Suprapubic skin (tissue), 4 donors: ENCODE measurements around the gene NHLRC4. TPM values are rescaled to one million over a fixed set of nuclear protein-coding genes. Genes with fewer than 3 reads are reported as not detected.

Experiments used
- DNase-seq, 2 donors: peaks; one replicate each; pipeline ENCODE4 v3.0.0-alpha.2; 2019; ENCODE audit warnings: low spot score in 2 of 2
- H3K27ac ChIP-seq: fragments of 200-600 bp; sonication (generic); one replicate; pipeline ENCODE4 v1.5.1; 2019
- H3K27me3 ChIP-seq: fragments of 200-600 bp; sonication (generic); one replicate; pipeline ENCODE4 v1.5.1; 2019
- H3K36me3 ChIP-seq: fragments of 200-600 bp; sonication (generic); one replicate; pipeline ENCODE4 v1.5.1; 2019
- H3K4me1 ChIP-seq: fragments of 200-600 bp; sonication (generic); one replicate; pipeline ENCODE4 v1.5.1; 2019
- H3K4me3 ChIP-seq: fragments of 200-600 bp; sonication (generic); one replicate; pipeline ENCODE4 v1.5.1; 2019; ENCODE audit warnings: mild to moderate bottlenecking
- H3K9me3 ChIP-seq: fragments of 200-600 bp; sonication (generic); one replicate; pipeline ENCODE4 v1.5.1; 2019
- CTCF ChIP-seq, 2 donors: fragments of 200-600 bp in 1 of 2; fragments of 450-650 bp in 1 of 2; sonication (generic) in 1 of 2; IDR thresholded peaks; one replicate each; pipeline ENCODE4 v1.5.1; 2016 to 2019; ENCODE audit warnings: antibody characterized with exemption in 2 of 2, mild to moderate bottlenecking in 1 of 2, moderate library complexity in 1 of 2
- EP300 ChIP-seq: sonication (generic); formaldehyde crosslinking; IDR thresholded peaks from one replicate; pipeline ENCODE4 v1.6.1; 2017; ENCODE audit warnings: antibody characterized with exemption
- POLR2A ChIP-seq, 2 donors: fragments of 450-650 bp; IDR thresholded peaks; one replicate each; pipeline ENCODE4 v1.6.1; 2017; ENCODE audit warnings: antibody characterized with exemption in 2 of 2, mild to moderate bottlenecking in 2 of 2, moderate library complexity in 2 of 2
- POLR2AphosphoS5 ChIP-seq, 3 donors: sonication (generic); formaldehyde crosslinking; IDR thresholded peaks; one replicate each; pipeline ENCODE4 v1.6.1; 2017; ENCODE audit warnings: antibody characterized with exemption in 3 of 3
- WGBS: methylation state at CpG from one replicate; pipeline ENCODE4 v1.1.5; 2018; 5-methylcytosine and 5-hydroxymethylcytosine counted together
- total RNA-seq, 4 donors: library from RNA; depleted of rRNA; stranded (reverse); fragments of >200 nt; gene quantifications; one replicate each; pipeline ENCODE4 v1.1.0, GENCODE V29; 2016

NHLRC4 gene
- total RNA-seq, 4 donors from 2014 or later = 0.29 to 0.79 (median 0.35) TPM

DNA sequence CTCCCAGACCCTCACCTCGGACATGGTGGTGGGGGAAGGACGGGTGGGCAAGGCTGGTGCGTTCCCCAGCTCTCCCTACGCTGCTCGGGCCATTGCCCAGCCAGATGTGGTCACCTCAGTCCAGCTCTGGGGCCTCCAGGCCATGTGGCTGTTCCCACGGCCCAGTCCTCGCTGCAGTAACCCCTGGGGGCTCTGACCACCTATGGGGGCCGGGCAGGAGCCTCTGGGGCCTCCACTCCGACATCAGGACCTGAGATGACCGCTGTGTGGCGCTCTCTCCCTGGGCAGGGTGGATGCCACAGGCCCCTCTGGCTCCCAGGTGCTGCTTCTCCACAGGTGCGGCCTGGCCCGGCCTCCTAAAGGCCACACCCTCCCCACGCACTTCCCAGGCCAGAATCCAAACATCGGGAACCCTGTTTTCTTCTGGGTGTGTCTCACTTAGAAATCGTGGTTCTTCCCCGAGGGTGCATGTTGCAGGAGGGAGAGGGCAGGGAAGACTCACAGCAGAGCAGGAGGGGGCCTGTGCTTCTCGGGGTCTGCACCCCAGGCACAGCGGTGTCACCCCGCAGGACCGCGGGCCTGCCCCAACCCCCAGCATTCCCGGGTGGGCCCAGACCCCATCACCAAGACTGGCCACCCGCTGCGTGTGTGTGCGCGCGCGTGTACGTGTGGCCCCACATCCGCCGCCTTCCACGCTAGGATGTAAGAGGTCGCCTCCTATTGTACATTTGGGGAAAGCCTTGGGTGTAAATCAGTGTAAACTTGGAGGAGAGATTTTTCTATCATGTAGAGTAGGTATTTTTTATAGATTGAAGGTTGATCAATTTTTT is 45.2 kb upstream of the NHLRC4 start:
- Histone ChIP-seq H3K36me3 (peaks cover 37% of the 10 kb centered on the region), H3K27ac (peak overlapping the region; percentile 45), H3K4me3 (no peak overlapping the region), H3K27me3 (no peaks in the 10 kb centered on the region), H3K9me3 (no peaks in the 10 kb centered on the region), H3K4me1 (peaks cover 47% of the 10 kb centered on the region)
- TF ChIP-seq EP300 = no peak
- peak in 1 of 2 donors; percentile 40 for TF ChIP-seq CTCF (IDR thresholded peaks at IDR 0.05)
- DNase-seq = peak in 1 of 2 donors; percentile 79
- 49% methylated on average over 27 of the region's 34 CpGs for WGBS

DNA sequence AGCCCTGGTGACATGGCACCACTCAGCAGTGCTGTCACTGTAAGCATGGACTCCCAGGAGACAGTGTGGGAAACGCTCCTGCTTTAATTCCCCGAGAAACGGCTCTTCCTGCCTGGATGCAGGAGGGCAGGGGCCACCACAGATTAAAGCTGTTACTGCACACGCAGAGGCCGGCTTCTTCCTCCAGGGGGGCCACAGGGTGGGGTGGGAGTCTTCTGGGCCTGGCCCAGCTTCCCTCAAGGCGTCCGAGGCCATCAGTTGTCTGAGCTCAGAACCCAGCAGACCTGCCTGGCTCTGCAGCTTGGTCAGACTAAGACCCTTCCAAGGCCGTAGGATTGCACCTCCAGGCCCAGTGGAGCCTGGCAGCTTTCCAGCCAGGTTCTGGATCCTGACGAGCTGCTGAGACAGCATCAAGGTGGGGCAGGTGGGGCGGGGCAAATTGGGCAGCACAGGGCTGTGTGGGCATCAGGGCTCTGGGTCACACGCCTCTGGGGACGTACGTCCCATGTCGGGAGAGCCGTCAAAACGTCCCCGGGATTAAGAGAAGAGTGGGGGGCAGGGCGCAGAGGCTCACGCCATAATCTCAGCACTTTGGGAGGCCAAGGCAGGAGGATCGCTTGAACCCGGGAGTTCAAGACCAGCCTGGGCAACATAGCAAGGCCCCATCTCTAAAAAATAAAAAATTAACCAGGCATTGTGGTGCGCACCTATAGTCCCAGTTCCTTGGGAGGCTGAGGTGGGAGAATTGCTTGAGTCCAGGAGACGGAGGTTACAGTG is 44.3 kb upstream of the NHLRC4 start:
- Histone ChIP-seq H3K9me3 (no peaks in the 10 kb centered on the region), H3K27me3 (no peaks in the 10 kb centered on the region), H3K27ac (no peak overlapping the region), H3K4me3 (no peak overlapping the region), H3K36me3 (peaks cover 29% of the 10 kb centered on the region), H3K4me1 (peaks cover 51% of the 10 kb centered on the region)
- TF ChIP-seq POLR2A (IDR thresholded peaks at IDR 0.05) (no peak), CTCF (IDR thresholded peaks at IDR 0.05) (no peak), EP300 (no peak), POLR2AphosphoS5 (IDR thresholded peaks at IDR 0.05) (no peak)
- DNase-seq = peak in 1 of 2 donors; percentile 66
- WGBS = 61% methylated on average over 22 of the region's 23 CpGs

DNA sequence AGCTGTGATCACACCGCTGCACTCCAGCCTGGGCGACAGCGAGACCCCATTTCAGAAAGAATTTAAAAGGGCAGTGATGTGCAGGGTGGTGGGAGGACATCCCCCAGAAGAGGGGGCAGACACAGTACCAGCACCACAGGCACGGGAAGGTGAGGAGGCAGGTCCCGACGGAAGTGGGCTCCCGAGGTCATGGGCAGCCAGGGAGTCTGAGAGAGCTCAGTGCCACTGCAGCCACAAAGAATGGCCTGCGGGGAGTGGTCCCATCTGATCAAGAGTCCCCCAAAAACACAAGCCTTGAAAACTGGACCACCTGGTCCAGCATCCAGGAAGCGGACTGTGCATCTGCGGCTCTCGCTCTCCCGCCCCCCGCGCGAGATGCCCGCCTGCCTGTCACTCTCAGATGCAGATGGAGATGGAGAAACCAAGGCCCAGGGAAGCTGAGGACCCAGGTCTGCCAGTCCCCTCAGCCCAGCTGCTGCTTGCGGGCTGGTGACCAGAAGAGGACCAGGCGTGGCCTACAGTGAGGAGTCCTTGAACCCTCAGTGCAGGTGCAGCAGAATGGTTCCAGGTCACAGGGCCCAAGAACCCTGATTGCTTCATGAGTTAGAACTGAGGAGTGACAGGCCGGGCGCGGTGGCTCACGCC is 43.6 kb upstream of the NHLRC4 start:
- H3K4me1 ChIP-seq = peaks cover 52% of the 10 kb centered on the region
- H3K36me3 ChIP-seq = peaks cover 26% of the 10 kb centered on the region
- no peak overlapping the region for H3K4me3 ChIP-seq
- H3K27me3 ChIP-seq = no peaks in the 10 kb centered on the region
- 90% methylated on average over 14 of the region's 22 CpGs for WGBS
- peak in 1 of 2 donors; percentile 57 for DNase-seq
- no peaks in the 10 kb centered on the region for H3K9me3 ChIP-seq
- TF ChIP-seq EP300 = no peak
- no peak for TF ChIP-seq CTCF (IDR thresholded peaks at IDR 0.05)
- TF ChIP-seq POLR2A (IDR thresholded peaks at IDR 0.05) = no peak
- TF ChIP-seq POLR2AphosphoS5 (IDR thresholded peaks at IDR 0.05) = no peak
- no peak overlapping the region for H3K27ac ChIP-seq

- no peaks in the 10 kb centered on the region for H3K27me3 ChIP-seq
- H3K27ac ChIP-seq = peak overlapping the region; percentile 94
- no peak for TF ChIP-seq POLR2A (IDR thresholded peaks at IDR 0.05)
- TF ChIP-seq EP300 = no peak
- no peak for TF ChIP-seq POLR2AphosphoS5 (IDR thresholded peaks at IDR 0.05)
- TF ChIP-seq CTCF (IDR thresholded peaks at IDR 0.05) = no peak
- 76% methylated on average over 12 of the region's 24 CpGs for WGBS
- DNase-seq = no peak
- no peaks in the 10 kb centered on the region for H3K9me3 ChIP-seq
- H3K36me3 ChIP-seq = peaks cover 17% of the 10 kb centered on the region
- H3K4me1 ChIP-seq = peaks cover 64% of the 10 kb centered on the region
- H3K4me3 ChIP-seq = no peak overlapping the region
Observed at GRCh38 chr16:524274-525040, 42.3 kb upstream of the NHLRC4 start.
